ENCODE data around the gene VAMP1. TPM values are rescaled to one million over a fixed set of nuclear protein-coding genes. Genes with fewer than 3 reads are reported as not detected.

Gene VAMP1
- total and polyA plus RNA-seq, 9 of the 15 experiments (the other 6 are each of a cell fraction or from before 2014, with no cell fraction given): 0.76 to 13.2 (median 4.2) TPM

DNA sequence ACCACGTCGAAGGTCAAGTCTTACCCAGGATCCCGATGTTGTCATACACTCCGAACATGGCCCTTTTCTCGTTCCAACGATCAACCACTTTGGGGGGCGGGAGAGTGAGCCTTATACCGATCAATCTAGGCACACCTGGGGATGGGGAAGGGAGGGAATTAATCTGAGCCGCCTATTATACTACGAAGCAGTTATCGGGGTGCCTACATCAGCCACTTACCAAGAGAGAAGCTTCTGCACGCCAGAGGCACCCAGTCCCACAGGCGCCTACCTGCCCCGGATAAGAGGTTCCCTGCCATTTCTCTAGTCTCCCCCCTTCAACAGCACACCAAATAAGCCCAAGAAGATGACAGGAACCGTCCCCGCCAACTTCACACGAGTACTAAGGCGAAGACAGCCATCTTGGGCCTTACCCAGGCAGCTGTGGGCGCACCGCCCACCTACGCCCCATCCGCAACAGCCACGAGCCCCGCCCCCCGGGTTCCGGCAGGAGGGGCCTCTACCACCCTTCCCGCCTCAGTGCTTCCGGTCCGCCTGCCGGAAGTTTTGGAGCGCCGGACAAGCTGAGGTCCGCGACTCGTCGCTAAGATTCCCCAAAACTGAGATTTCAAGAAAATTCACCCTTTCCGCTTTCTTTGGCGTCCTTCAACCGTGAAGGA is 22.5 kb upstream of the VAMP1 start, which contains the start of gene MRPL51 (continued):
- TF ChIP-seq, protein P1, sequence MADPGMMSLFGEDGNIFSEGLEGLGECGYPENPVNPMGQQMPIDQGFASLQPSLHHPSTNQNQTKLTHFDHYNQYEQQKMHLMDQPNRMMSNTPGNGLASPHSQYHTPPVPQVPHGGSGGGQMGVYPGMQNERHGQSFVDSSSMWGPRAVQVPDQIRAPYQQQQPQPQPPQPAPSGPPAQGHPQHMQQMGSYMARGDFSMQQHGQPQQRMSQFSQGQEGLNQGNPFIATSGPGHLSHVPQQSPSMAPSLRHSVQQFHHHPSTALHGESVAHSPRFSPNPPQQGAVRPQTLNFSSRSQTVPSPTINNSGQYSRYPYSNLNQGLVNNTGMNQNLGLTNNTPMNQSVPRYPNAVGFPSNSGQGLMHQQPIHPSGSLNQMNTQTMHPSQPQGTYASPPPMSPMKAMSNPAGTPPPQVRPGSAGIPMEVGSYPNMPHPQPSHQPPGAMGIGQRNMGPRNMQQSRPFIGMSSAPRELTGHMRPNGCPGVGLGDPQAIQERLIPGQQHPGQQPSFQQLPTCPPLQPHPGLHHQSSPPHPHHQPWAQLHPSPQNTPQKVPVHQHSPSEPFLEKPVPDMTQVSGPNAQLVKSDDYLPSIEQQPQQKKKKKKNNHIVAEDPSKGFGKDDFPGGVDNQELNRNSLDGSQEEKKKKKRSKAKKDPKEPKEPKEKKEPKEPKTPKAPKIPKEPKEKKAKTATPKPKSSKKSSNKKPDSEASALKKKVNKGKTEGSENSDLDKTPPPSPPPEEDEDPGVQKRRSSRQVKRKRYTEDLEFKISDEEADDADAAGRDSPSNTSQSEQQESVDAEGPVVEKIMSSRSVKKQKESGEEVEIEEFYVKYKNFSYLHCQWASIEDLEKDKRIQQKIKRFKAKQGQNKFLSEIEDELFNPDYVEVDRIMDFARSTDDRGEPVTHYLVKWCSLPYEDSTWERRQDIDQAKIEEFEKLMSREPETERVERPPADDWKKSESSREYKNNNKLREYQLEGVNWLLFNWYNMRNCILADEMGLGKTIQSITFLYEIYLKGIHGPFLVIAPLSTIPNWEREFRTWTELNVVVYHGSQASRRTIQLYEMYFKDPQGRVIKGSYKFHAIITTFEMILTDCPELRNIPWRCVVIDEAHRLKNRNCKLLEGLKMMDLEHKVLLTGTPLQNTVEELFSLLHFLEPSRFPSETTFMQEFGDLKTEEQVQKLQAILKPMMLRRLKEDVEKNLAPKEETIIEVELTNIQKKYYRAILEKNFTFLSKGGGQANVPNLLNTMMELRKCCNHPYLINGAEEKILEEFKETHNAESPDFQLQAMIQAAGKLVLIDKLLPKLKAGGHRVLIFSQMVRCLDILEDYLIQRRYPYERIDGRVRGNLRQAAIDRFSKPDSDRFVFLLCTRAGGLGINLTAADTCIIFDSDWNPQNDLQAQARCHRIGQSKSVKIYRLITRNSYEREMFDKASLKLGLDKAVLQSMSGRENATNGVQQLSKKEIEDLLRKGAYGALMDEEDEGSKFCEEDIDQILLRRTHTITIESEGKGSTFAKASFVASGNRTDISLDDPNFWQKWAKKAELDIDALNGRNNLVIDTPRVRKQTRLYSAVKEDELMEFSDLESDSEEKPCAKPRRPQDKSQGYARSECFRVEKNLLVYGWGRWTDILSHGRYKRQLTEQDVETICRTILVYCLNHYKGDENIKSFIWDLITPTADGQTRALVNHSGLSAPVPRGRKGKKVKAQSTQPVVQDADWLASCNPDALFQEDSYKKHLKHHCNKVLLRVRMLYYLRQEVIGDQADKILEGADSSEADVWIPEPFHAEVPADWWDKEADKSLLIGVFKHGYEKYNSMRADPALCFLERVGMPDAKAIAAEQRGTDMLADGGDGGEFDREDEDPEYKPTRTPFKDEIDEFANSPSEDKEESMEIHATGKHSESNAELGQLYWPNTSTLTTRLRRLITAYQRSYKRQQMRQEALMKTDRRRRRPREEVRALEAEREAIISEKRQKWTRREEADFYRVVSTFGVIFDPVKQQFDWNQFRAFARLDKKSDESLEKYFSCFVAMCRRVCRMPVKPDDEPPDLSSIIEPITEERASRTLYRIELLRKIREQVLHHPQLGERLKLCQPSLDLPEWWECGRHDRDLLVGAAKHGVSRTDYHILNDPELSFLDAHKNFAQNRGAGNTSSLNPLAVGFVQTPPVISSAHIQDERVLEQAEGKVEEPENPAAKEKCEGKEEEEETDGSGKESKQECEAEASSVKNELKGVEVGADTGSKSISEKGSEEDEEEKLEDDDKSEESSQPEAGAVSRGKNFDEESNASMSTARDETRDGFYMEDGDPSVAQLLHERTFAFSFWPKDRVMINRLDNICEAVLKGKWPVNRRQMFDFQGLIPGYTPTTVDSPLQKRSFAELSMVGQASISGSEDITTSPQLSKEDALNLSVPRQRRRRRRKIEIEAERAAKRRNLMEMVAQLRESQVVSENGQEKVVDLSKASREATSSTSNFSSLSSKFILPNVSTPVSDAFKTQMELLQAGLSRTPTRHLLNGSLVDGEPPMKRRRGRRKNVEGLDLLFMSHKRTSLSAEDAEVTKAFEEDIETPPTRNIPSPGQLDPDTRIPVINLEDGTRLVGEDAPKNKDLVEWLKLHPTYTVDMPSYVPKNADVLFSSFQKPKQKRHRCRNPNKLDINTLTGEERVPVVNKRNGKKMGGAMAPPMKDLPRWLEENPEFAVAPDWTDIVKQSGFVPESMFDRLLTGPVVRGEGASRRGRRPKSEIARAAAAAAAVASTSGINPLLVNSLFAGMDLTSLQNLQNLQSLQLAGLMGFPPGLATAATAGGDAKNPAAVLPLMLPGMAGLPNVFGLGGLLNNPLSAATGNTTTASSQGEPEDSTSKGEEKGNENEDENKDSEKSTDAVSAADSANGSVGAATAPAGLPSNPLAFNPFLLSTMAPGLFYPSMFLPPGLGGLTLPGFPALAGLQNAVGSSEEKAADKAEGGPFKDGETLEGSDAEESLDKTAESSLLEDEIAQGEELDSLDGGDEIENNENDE (IDR thresholded peaks at IDR 0.05; ENCODE audit: low read depth, low read length): no peak
- TF ChIP-seq BMI1 (IDR thresholded peaks at IDR 0.05; ENCODE audit: low read length) (no peak), SIRT6 (IDR thresholded peaks at IDR 0.05; ENCODE audit: low read depth, low read length) (no peak), HMBOX1 (IDR thresholded peaks at IDR 0.05) (no peak), POLR2B (IDR thresholded peaks at IDR 0.05; ENCODE audit: low read depth, partially characterized antibody) (peak; percentile 87), SMAD3 (CRISPR knock-in tag; conservative IDR thresholded peaks at IDR 0.05) (no peak), NR2C2 (CRISPR knock-in tag; IDR thresholded peaks at IDR 0.05) (no peak), NR2C2 (tag; IDR thresholded peaks at IDR 0.05) (peak; percentile 71; the same call in 1 of the 2 replicates), FIP1L1 (IDR thresholded peaks at IDR 0.05; ENCODE audit: low read depth, low read length, poor library complexity, severe bottlenecking) (no peak), CBX8 (IDR thresholded peaks at IDR 0.05; ENCODE audit: borderline replicate concordance, extremely low read depth, low read depth, low read length, poor library complexity, severe bottlenecking) (no peak), MBD2 (IDR thresholded peaks at IDR 0.05; ENCODE audit: borderline replicate concordance, low read depth) (peak; percentile 52; the same call in 1 of the 2 replicates), TFAP4 (CRISPR knock-in tag; IDR thresholded peaks at IDR 0.05; ENCODE audit: borderline replicate concordance) (peak; percentile 93), ZFX (CRISPR knock-in tag; IDR thresholded peaks at IDR 0.05) (peak; percentile 83), ZZZ3 (IDR thresholded peaks at IDR 0.05) (no peak)
